GM13976 (cell line): ENCODE data around the gene FLT1.

ENCODE experiments used
- DNase-seq: peaks from one replicate; pipeline ENCODE4 v3.0.0; 2012; ENCODE audit warnings: low spot score
- CTCF ChIP-seq: IDR thresholded peaks from 2 replicates; pipeline ENCODE4 v1.5.1; 2012; ENCODE audit warnings: borderline replicate concordance, mild to moderate bottlenecking; ENCODE audit not compliant: insufficient read depth; ENCODE audit errors: extremely low read depth, missing control alignments, control extremely low read depth
- in situ Hi-C: fragments of 300-500 bp; cut with MboI; formaldehyde crosslinking; loops from one replicate; pipeline ENCODE4 v1.12.0; 2022; ENCODE audit warnings: low sequenced_read_pairs, mixed read lengths, inconsistent platforms; ENCODE audit not compliant: unreplicated experiment

The FLT1 gene

DNA sequence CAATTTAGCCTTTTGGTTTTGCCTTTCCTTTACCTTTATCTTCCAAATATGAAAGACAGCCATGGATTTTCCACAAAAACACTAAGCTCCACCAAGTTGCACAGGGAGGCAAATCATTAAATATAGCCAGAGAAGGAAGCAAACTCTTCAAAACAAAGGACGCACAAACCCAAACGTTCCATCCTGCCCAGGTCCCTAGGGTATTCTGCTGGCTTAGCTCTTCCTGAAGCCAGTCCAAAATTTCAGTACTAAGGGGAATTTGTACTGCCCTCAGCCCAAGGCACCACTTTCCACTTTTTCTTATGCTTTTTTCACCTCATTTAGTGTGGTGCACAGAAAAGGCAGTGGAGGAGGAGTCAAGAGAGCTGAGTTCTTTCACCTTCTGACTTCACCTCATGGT, 169.9 kb downstream of the FLT1 start:
- DNase-seq = no peak
- in situ Hi-C loops = loop anchor here (10.0 kb wide), 1 partner anchor 470 kb away; no protein-coding TSS in a partner anchor
- TF ChIP-seq CTCF = no peak

GRCh38 chr13:28324181-28324789, 170.6 kb downstream of the FLT1 start:
- peak; percentile 73 for TF ChIP-seq CTCF
- in situ Hi-C loops = loop anchor here (5.0 to 25.0 kb wide), 3 partner anchors 313 to 1038 kb away; no protein-coding TSS in a partner anchor
- DNase-seq = peak; percentile 80

DNA sequence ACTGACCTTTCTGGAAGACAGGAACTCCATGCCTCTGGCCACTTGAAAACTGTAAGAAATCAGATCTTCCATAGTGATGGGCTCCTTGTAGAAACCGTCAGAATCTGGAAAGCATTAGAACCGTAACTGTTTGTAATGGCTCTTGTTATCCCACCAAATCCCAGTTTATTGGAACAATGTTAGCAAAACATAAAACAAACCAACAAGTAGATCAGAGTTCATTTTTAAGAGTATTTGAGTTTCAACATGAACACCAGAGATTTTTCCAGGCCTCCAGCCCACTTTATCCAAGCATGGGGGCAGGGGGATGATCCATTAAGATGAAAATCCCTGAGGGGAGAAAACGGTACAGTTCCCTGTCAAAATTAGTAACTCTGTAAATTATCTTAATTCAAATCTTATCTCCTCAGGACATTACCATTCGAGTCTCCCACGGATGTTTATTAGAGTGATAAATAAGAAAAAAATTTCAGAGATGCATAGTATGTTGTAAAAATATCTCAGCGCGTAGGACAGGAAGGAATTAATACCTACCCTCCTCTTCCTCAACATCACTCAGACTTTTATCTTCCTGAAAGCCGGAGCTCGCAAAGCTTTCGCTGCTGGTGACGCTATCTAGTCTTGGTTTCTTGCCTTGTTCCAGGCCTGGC, 172.5 kb downstream of the FLT1 start:
- DNase-seq = no peak
- no peak for TF ChIP-seq CTCF
- in situ Hi-C loops = loop anchor here (5.0 to 25.0 kb wide), 3 partner anchors 315 to 1040 kb away; no protein-coding TSS in a partner anchor

DNA sequence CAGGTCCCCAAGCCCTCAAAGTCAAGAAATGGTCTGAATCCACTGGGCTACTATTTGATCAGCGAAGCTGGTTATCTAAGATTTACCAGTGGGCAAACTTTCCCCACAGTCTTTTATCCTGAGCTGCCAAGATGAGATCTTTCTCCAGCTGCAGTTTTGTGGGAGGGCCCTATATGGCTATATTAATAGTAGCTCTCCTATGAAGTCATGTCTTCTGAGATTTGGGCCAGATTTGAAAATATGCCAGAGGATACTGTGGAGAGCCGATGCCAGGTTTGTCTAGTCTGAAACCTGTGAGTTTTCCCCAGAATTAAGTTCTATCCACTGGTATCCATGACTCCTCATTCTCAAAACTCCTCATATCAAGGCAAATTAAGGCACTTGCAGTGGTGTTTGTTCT, 173.2 kb downstream of the FLT1 start:
- no peak for TF ChIP-seq CTCF
- in situ Hi-C loops = loop anchor here (5.0 to 25.0 kb wide), 3 partner anchors 316 to 1041 kb away; no protein-coding TSS in a partner anchor
- DNase-seq = no peak

- no peak for DNase-seq
- in situ Hi-C loops = loop anchor here (5.0 to 25.0 kb wide), 3 partner anchors 316 to 1041 kb away; no protein-coding TSS in a partner anchor
- TF ChIP-seq CTCF = no peak
These were observed 173.9 kb downstream of the FLT1 start for GRCh38 chr13:28320884-28321574.

DNA sequence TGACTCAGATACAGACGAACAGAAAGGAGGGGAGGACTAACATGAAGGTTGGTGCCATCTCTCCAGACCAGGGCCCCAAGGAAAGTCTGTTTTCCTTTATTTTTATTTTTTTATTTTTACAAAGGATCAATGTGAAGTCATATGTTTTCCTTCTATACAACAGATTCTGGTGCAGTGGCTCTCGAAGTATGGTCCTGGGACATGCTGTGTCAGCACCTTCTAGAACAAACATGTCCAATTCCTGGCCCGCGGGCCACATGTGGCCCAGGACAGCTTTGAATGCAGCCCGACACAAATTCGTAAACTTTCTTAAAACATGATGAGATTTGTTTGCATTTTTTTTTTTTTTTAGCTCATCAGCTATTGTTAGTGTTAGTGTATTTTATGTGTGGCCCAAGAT, 174.7 kb downstream of the FLT1 start:
- in situ Hi-C loops = loop anchor here (5.0 to 25.0 kb wide), 3 partner anchors 317 to 1042 kb away; no protein-coding TSS in a partner anchor
- no peak for DNase-seq
- no peak for TF ChIP-seq CTCF
